ENCODE data around the gene CCDC177.

The CCDC177 gene

DNA sequence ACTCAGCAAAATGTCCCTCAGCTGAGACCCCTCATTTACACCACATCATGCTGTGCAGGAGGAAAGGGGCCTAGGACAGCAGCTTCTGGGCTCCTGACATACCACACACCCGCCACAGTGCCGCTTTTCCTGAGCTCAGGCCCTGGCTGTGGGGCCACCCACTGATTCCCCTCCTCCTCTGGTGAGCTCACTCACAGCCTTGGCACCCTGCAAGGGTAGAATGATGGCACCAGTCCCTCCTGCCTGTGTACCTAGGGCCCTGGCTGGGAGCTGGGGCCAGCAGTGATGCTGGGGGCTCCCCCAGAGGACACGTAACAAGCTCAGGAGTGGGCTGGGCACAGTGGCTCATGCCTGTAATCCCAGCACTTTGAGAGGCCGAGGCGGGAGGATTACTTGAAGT is 45.7 kb downstream of the CCDC177 start:
- DNase-seq (ENCODE audit: low read depth): no peak

- no peak for DNase-seq (ENCODE audit: low read depth)
Observed at GRCh38 chr14:69528143-69528542, 46.5 kb downstream of the CCDC177 start.

- no peak for DNase-seq (ENCODE audit: low read depth)
Observed at GRCh38 chr14:69527635-69528034, 47.0 kb downstream of the CCDC177 start.

DNA sequence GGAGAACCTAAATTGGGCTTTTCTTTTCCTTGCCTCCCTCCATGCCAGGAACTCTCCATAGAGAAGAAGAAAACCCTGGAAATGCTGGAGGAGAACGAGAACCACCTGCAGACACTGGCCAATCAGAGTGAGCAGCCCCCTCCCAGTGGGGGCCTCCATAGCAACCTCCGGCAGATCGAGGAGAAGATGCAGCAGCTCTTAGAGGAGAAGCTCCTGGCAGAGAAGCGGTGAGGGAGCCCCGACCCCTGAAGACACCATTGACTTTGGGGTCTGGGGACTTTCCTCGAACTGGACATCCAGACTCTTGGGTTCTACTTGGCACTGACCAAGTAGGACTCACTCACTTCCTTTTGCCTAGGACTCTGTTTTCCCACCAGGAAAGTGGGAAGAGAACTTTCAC is 48.8 kb downstream of the CCDC177 start:
- DNase-seq (ENCODE audit: low read depth): no peak

- DNase-seq (ENCODE audit: low read depth): no peak
Observed at GRCh38 chr14:69522026-69522425, 52.6 kb downstream of the CCDC177 start.

Data from stimulated activated CD4-positive, alpha-beta T cell treated with anti-CD3 and anti-CD28 coated beads, Interleukin-2, amount 100 ng/mL, for 4 hours (primary cell).